K562 (cell line): Measurements from ENCODE around the gene PRXL2A. TPM values are rescaled to one million over a fixed set of nuclear protein-coding genes. Genes with fewer than 3 reads are reported as not detected.

Experiments
- ATAC-seq: fragments of 200-7000 bp; cut with Tn5 transposase; 3 replicates; pipeline ENCODE4 v1.9.1; 2020; ENCODE audit warnings: moderate library complexity
- BruUV-seq: library from RNA; stranded (reverse); fragments of 400-500 nt; replicated peaks from 2 replicates; lab custom pipeline; 2021; lab: Mats Ljungman, UMichigan
- CTCF ChIA-PET: fragments of 300-600 bp; formaldehyde crosslinking; extraction: SDS; loops from one replicate; lab custom pipeline; 2021; ENCODE audit warnings: low intra/inter-chr PET ratio; lab: Yijun Ruan, JAX
- POLR2A ChIA-PET: fragments of 300-600, 350-650 bp; sonication (Branson Sonifier 250); formaldehyde crosslinking; extraction: SDS; loops from one replicate; lab custom pipeline; 2021; ENCODE audit warnings: antibody characterized with exemption, inconsistent platforms; lab: Yijun Ruan, JAX
- DNase-seq, 4 experiments: peaks; one replicate each; pipeline versions ENCODE4 v3.0.0 to v3.0.0-alpha.2; 2011 to 2018; ENCODE audit warnings: low spot score in 3 of 4, mixed read lengths in 3 of 4; ENCODE audit errors: extremely low read depth in 1 of 4
- FAIRE-seq: peaks from 2 replicates; lab custom pipeline; 2011; peaks lifted over from hg19 to GRCh38; lab: Jason Lieb, UNC
- H2AFZ ChIP-seq: 2 replicates; pipeline ENCODE4 v1.6.0; 2011; ENCODE audit warnings: low read depth, low read length, control low read depth, inconsistent platforms
- H3K27ac ChIP-seq: fragments of 200-600 bp; 3 replicates; pipeline ENCODE4 v1.8.0; 2011; ENCODE audit warnings: low read depth, mild to moderate bottlenecking, control low read depth, inconsistent platforms, low read length, moderate library complexity, mixed read lengths; ENCODE audit errors: extremely low read depth
- H3K27me3 ChIP-seq, 2 experiments: fragments of 300-600 bp in 1 of 2; 2 replicates in 1 of 2; 3 replicates in 1 of 2; pipeline versions ENCODE4 v1.6.0 to v1.8.0; 2011; ENCODE audit warnings: inconsistent platforms in 2 of 2, low read length in 2 of 2, mild to moderate bottlenecking in 1 of 2, mixed read lengths in 1 of 2, moderate library complexity in 1 of 2; ENCODE audit not compliant: control insufficient read depth in 2 of 2, insufficient read depth in 2 of 2
- H3K36me3 ChIP-seq: fragments of 300-600 bp; 3 replicates; pipeline ENCODE4 v1.8.0; 2011; ENCODE audit warnings: mild to moderate bottlenecking, low read length, inconsistent platforms; ENCODE audit not compliant: control insufficient read depth, insufficient read depth
- H3K4me1 ChIP-seq, 2 experiments: fragments of 200-600 bp in 1 of 2; replicated peaks in 1 of 2; 2 replicates in 1 of 2; 3 replicates in 1 of 2; pipeline versions ENCODE4 v1.5.1 to v1.8.0; 2011; ENCODE audit warnings: inconsistent platforms in 2 of 2, low read length in 2 of 2, mild to moderate bottlenecking in 1 of 2, mixed read lengths in 1 of 2, moderate library complexity in 1 of 2; ENCODE audit not compliant: control insufficient read depth in 2 of 2, insufficient read depth in 2 of 2
- H3K4me2 ChIP-seq: 2 replicates; pipeline ENCODE4 v1.6.1; 2011; ENCODE audit warnings: low read length, control low read depth, inconsistent platforms, mixed read lengths; ENCODE audit not compliant: insufficient read depth
- H3K4me3 ChIP-seq: fragments of 200-600 bp; sonication (generic), shearing (Covaris generic); 2 replicates; pipeline ENCODE4 v1.5.1; 2016; ENCODE audit warnings: control low read depth, inconsistent platforms
- H3K79me2 ChIP-seq: fragments of 200-600 bp; 3 replicates; pipeline ENCODE4 v1.8.0; 2011; ENCODE audit warnings: low read length, inconsistent platforms; ENCODE audit not compliant: control insufficient read depth, insufficient read depth
- H3K9ac ChIP-seq, 2 experiments: 2 replicates each; pipeline versions ENCODE4 v1.6.0 to v1.6.1; 2011; ENCODE audit warnings: low read depth in 2 of 2, low read length in 2 of 2, control low read depth in 1 of 2, inconsistent platforms in 1 of 2, mild to moderate bottlenecking in 1 of 2, mixed read lengths in 1 of 2; ENCODE audit not compliant: insufficient read depth in 1 of 2
- H3K9me1 ChIP-seq: one replicate; pipeline ENCODE4 v1.6.0; 2011; ENCODE audit warnings: inconsistent platforms, mild to moderate bottlenecking, low read length, moderate library complexity; ENCODE audit not compliant: control insufficient read depth, insufficient read depth
- H3K9me3 ChIP-seq: replicated peaks from 2 replicates; pipeline ENCODE4 v1.5.1; 2011; ENCODE audit warnings: low read depth, low read length, inconsistent platforms; ENCODE audit not compliant: control insufficient read depth, insufficient read depth
- H4K20me1 ChIP-seq: replicated peaks from 2 replicates; pipeline ENCODE4 v1.6.1; 2011; ENCODE audit warnings: low read length, inconsistent platforms, mixed read lengths; ENCODE audit not compliant: control insufficient read depth, insufficient read depth
- RNF2 ChIP-seq: sonication (generic); IDR thresholded peaks from 2 replicates; pipeline ENCODE4 v1.6.1; 2016
- SIRT6 ChIP-seq: IDR thresholded peaks from one replicate; pipeline ENCODE4 v1.6.1; 2012; ENCODE audit warnings: low read depth, mild to moderate bottlenecking, control low read depth, inconsistent platforms, low read length, moderate library complexity
- SNRNP70 ChIP-seq: fragments of 200-400 bp; formaldehyde crosslinking; optimal IDR thresholded peaks from 2 replicates; pipeline ENCODE3; 2017; ENCODE audit warnings: low read depth, low read length
- SRSF7 ChIP-seq: fragments of 200-400 bp; formaldehyde crosslinking; optimal IDR thresholded peaks from 2 replicates; pipeline ENCODE3; 2017; ENCODE audit warnings: mild to moderate bottlenecking, low read depth, low read length
- WGBS: fragments of 100-300 bp; shearing (Covaris generic); methylation state at CpG from one replicate; pipeline ENCODE4 v1.1.6; 2016; ENCODE audit warnings: low coverage, mixed read lengths; ENCODE audit not compliant: insufficient coverage; ENCODE audit errors: missing lambda C conversion rate; 5-methylcytosine and 5-hydroxymethylcytosine counted together
- in situ Hi-C: fragments of 300-500 bp; cut with MboI; formaldehyde crosslinking; loops from 4 replicates; pipeline ENCODE4 v1.15.0; 2018; ENCODE audit warnings: inconsistent platforms, mixed read lengths
- intact Hi-C: fragments of 100-400 bp; cut with micrococcal nuclease; formaldehyde crosslinking; loops from 2 replicates; pipeline ENCODE4 v1.14.2; 2022
- polyA plus RNA-seq, 8 experiments: library from polyadenylated mRNA; depleted of rRNA in 4 of 8; stranded (reverse) in 5 of 8; unstranded in 3 of 8; fragments of >200 nt; fragmentation: Nextera tagmentation in 2 of 8; fragmentation: Illumina TruSeq in 1 of 8; extraction: Ambion mirVana in 2 of 8; extraction: Trizol in 1 of 8; gene quantifications; 2 replicates each; pipeline versions ENCODE4 v1.2.1 to v1.2.3, GENCODE V29; 2011 to 2014; ENCODE audit warnings: inconsistent platforms in 1 of 8, missing spikeins in 1 of 8
- total RNA-seq, 7 experiments: library from RNA; depleted of rRNA in 6 of 7; stranded (reverse); fragments of >200 nt in 6 of 7; fragmentation: Illumina TruSeq in 2 of 7; extraction: Trizol in 2 of 7; gene quantifications; 2 replicates each; pipeline versions ENCODE4 v1.2.1 to v1.2.3, GENCODE V29; 2011 to 2021; ENCODE audit warnings: low replicate concordance in 1 of 7
- TF ChIP-seq, protein P1 (sequence below): fragments of 450-650 bp; IDR thresholded peaks from 2 replicates; pipeline ENCODE4 v1.6.1; 2016
- TF ChIP-seq, protein P2 (sequence below): fragments of 250-450 bp; sonication (Bioruptor Pico); IDR thresholded peaks from 2 replicates; pipeline ENCODE4 v1.5.0; 2020; ENCODE audit warnings: mild to moderate bottlenecking, borderline replicate concordance
- TF ChIP-seq, protein P3 (sequence below), 3 experiments: IDR thresholded peaks in 2 of 3; conservative IDR thresholded peaks in 1 of 3; 2 replicates each; pipeline ENCODE4 v1.5.1; 2011 to 2012; ENCODE audit warnings: low read length in 3 of 3, mild to moderate bottlenecking in 3 of 3, control low read depth in 2 of 3, improper control_type of control experiment in 1 of 3, inconsistent platforms in 1 of 3, low read depth in 1 of 3, mixed read lengths in 1 of 3, moderate library complexity in 1 of 3; ENCODE audit not compliant: insufficient read depth in 2 of 3

Gene PRXL2A
- total and polyA plus RNA-seq, 9 of the 15 experiments (the other 6 are each of a cell fraction or from before 2014, with no cell fraction given), result 0.14 to 1.2 (median 0.75) TPM

DNA sequence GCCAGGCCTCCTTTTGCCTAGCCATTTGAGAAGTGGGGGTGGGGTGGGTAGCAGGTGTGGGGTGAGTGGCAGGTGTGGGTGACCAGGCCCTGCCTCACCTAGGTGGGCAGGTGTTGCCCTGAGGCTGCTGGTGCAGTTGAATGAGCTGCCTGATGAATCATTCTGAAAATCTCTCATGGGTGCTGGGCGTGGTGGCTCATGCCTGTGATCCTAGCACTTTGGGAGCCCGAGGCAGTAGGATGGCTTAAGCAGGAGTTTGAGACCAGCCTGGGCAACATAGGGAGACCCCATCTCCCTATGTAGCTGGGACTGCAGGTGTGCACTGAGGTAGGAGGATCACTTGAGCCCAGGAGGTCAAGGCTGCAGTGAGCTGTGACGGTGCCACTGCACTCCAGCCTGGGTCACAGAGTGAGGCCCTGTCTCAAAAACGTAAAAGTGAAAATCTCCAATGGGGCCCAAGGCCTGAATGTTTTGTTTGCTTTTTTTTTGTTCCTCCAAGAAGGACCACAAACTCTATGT lies 63.4 kb downstream of the PRXL2A start:
- ATAC-seq (no peak), DNase-seq (no peak), FAIRE-seq (no peak)
- no peak overlapping the region for H3K4me3 ChIP-seq
- CTCF ChIA-PET, result no interaction called here
- intact Hi-C loops, result no loop called here
- H2AFZ ChIP-seq, result no peak overlapping the region
- H3K27ac ChIP-seq, result no peak overlapping the region
- 0 out of 2 replicates have a peak, but pooled peaks cover 7% of the 10 kb centered on the region for H4K20me1 ChIP-seq
- H3K36me3 ChIP-seq, result peaks cover 64% of the 10 kb centered on the region
- H3K9me1 ChIP-seq, result no peaks in the 10 kb centered on the region
- 70% methylated on average over 4 of the region's 4 CpGs for WGBS
- H3K4me1 ChIP-seq, result peaks cover 17 to 26% of the 10 kb centered on the region in 2 experiments
- no peaks in the 10 kb centered on the region for H3K27me3 ChIP-seq
- peaks cover 96% of the 10 kb centered on the region for H3K79me2 ChIP-seq
- TF ChIP-seq SNRNP70, result no peak
- TF ChIP-seq SRSF7, result no peak
- no peak for TF ChIP-seq RNF2
- POLR2A ChIA-PET, result interaction anchor here (1.2 kb wide), 1 partner anchor 15 kb away, joined by 4 read pairs; no protein-coding TSS in a partner anchor
- in situ Hi-C loops, result no loop called here
- peak overlapping the region in 1 of 2 experiments; percentile 23; a peak in 1 of 4 replicates for H3K9ac ChIP-seq
- H3K9me3 ChIP-seq, result no peaks in the 10 kb centered on the region
- no TSS peak for BruUV-seq
- H3K4me2 ChIP-seq, result no peak overlapping the region

DNA sequence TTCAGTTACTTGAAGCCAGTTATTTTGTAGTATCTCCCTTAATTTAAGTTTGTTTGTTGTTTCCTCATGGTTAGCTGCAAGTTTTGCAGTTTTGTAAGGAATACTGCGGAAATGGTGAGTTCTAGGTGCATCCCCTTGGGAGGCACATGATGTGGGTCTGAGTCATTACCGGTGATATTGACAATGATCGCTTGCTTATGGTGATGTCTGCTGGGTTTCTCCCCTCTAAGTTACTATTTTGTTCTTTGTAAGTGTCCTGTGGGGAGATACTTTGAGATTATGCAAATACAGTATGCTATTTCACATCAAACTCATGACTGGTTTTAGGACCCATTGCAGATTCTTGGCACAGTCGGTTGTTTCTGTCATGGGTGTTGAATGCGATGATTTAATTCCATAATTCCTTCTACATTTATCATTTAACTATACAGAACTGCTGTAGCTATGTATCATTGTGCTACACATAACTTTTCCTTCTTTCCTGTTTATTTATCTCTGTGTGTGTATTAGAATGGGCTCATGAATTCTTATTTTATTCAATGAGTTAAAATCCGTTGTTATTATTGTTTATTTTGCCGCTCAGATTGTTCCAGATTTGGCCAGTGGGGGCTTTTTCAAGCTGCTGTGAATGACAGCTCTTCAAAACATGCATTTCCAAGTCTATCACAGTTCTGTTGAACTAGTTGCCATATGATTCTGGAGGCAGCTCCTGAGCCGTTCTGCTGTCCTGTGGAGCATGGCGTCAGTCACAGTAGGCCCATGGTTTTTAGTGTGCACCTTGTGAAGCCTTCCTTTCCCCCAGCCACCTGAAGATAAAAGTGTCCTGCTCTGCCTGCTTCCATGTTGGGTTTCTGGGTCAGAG lies 64.1 kb downstream of the PRXL2A start:
- ChIA-PET CTCF (no interaction called here), POLR2A (interaction anchor here (0.6 to 1.2 kb wide), 4 partner anchors 8 to 61 kb away, joined by 3 to 5 read pairs (median 4); no protein-coding TSS in a partner anchor)
- BruUV-seq, result no TSS peak
- WGBS, result 78% methylated on average over 9 of the region's 9 CpGs
- peaks cover 96% of the 10 kb centered on the region for H3K79me2 ChIP-seq
- 0 out of 2 replicates have a peak, but pooled peaks cover 7% of the 10 kb centered on the region for H4K20me1 ChIP-seq
- H2AFZ ChIP-seq, result no peak overlapping the region
- H3K9ac ChIP-seq, result no peak overlapping the region; a peak in 1 of 4 replicates
- H3K27me3 ChIP-seq, result no peaks in the 10 kb centered on the region
- no peak for ATAC-seq
- no peak overlapping the region for H3K4me2 ChIP-seq
- H3K36me3 ChIP-seq, result peaks cover 71% of the 10 kb centered on the region
- no peaks in the 10 kb centered on the region for H3K9me1 ChIP-seq
- DNase-seq, result no peak
- FAIRE-seq, result no peak
- no peaks in the 10 kb centered on the region for H3K9me3 ChIP-seq
- H3K4me3 ChIP-seq, result no peak overlapping the region
- intact Hi-C loops, result no loop called here
- H3K27ac ChIP-seq, result no peak overlapping the region
- in situ Hi-C loops, result no loop called here
- H3K4me1 ChIP-seq, result peaks cover 18 to 26% of the 10 kb centered on the region in 2 experiments
- no peak for TF ChIP-seq SIRT6
- TF ChIP-seq, protein P1, sequence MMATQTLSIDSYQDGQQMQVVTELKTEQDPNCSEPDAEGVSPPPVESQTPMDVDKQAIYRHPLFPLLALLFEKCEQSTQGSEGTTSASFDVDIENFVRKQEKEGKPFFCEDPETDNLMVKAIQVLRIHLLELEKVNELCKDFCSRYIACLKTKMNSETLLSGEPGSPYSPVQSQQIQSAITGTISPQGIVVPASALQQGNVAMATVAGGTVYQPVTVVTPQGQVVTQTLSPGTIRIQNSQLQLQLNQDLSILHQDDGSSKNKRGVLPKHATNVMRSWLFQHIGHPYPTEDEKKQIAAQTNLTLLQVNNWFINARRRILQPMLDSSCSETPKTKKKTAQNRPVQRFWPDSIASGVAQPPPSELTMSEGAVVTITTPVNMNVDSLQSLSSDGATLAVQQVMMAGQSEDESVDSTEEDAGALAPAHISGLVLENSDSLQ, result peak; percentile 37; the same call in 1 of the 2 replicates
- TF ChIP-seq, protein P2, sequence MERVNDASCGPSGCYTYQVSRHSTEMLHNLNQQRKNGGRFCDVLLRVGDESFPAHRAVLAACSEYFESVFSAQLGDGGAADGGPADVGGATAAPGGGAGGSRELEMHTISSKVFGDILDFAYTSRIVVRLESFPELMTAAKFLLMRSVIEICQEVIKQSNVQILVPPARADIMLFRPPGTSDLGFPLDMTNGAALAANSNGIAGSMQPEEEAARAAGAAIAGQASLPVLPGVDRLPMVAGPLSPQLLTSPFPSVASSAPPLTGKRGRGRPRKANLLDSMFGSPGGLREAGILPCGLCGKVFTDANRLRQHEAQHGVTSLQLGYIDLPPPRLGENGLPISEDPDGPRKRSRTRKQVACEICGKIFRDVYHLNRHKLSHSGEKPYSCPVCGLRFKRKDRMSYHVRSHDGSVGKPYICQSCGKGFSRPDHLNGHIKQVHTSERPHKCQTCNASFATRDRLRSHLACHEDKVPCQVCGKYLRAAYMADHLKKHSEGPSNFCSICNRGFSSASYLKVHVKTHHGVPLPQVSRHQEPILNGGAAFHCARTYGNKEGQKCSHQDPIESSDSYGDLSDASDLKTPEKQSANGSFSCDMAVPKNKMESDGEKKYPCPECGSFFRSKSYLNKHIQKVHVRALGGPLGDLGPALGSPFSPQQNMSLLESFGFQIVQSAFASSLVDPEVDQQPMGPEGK, result no peak
- TF ChIP-seq, protein P3, sequence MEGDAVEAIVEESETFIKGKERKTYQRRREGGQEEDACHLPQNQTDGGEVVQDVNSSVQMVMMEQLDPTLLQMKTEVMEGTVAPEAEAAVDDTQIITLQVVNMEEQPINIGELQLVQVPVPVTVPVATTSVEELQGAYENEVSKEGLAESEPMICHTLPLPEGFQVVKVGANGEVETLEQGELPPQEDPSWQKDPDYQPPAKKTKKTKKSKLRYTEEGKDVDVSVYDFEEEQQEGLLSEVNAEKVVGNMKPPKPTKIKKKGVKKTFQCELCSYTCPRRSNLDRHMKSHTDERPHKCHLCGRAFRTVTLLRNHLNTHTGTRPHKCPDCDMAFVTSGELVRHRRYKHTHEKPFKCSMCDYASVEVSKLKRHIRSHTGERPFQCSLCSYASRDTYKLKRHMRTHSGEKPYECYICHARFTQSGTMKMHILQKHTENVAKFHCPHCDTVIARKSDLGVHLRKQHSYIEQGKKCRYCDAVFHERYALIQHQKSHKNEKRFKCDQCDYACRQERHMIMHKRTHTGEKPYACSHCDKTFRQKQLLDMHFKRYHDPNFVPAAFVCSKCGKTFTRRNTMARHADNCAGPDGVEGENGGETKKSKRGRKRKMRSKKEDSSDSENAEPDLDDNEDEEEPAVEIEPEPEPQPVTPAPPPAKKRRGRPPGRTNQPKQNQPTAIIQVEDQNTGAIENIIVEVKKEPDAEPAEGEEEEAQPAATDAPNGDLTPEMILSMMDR (IDR thresholded peaks at IDR 0.05 in 2 of 3, conservative IDR thresholded peaks at IDR 0.05 in 1 of 3; ENCODE audit: insufficient read depth in 2 of 3, low read depth in 1 of 3, low read length in 3 of 3), result 0 out of 6 replicates have a peak, but pooled peaks of 2 of the 3 experiments have one; percentile 4 to 14
